Right ventricle myocardium superior (tissue), 1 donor: ENCODE measurements around the gene NDST1. TPM values are rescaled to one million over a fixed set of nuclear protein-coding genes. Genes with fewer than 3 reads are reported as not detected.
"Not testable (repeated sequence)": the region's sequence is repeated elsewhere in the genome, so short reads cannot be mapped to it uniquely, and the experiment has no call there.

Experiments used
- ATAC-seq: fragments of 200-7000 bp; cut with Tn5 transposase; one replicate; pipeline ENCODE4 v1.9.1; 2020; ENCODE audit warnings: mild to moderate bottlenecking; ENCODE audit not compliant: poor library complexity
- DNase-seq: peaks from one replicate; pipeline ENCODE4 v3.0.0-alpha.2; 2020
- intact Hi-C: fragments of 100-400 bp; cut with DNase I; formaldehyde crosslinking; loops from one replicate; pipeline ENCODE4 v1.11.2; 2022
- total RNA-seq: library from RNA; stranded (reverse); fragmentation: NEBNext Ultra II Directional; extraction: Animal tissue kit (Norgen Biotek cat#: 25700); gene quantifications from one replicate; pipeline ENCODE4 v1.2.1, GENCODE V29; 2021
- donor health status: DM: no; HTN: yes; CAD: no; lungs with severe emphysema.

NDST1 gene
- total RNA-seq, 1 donor from 2014 or later, result 50.8 TPM

DNA sequence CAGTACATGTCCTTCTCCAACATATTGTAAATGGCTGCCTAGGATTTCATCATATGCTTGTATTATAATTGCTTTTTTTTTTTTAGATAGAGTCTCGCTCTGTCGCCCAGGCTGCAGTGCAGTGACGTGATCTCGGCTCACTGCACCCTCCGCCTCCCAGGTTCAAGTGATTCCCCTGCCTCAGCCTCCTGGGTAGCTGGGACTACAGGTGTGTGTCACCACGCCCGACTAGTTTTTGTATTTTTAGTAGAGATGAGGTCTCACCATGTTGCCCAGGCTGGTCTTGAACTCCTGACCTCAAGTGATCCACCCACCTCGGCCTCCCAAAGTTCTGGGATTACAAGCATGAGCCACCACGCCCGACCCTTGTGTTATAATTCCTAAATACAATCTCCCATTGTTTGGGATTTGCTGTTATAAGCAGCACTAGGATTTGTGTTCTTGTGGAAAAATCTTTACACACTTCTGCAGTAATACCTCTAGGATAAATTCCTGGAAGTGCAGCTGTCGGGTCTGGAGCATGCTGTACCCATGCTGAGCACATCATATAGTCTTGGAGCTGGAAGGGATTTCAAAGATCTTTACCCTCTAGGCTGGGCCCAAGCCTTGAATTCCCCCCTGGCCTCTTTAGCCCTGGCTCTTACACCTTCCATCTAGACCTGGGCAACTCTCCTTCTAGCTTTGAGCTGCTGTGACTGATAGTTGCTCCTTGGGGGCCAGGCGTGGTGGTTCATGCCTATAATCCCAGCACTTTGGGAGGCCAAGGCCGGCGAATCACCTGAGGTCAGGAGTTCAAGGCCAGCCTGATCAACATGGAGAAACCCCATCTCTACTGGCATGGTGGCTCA lies 11.0 kb downstream of the NDST1 start:
- ATAC-seq, intact Hi-C loops, DNase-seq: not testable (repeated sequence)

DNA sequence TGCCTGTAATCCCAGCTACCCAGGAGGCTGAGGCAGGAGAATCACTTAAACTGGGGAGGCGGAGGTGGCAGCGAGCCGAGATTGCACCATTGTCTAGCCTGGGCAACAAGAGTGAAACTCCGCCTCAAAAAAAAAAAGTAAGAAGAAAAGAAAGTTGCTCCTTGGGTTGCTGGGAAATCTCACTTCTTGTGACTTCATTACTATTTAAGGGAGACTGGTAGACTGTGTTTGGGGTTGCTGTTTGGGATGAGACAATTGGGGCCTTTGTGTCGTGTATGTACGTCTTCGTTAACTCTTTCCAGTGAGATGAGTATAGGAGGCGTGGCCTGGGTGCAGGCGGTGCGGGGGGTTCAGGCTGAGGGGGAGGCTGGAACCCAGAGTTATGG lies 11.6 kb downstream of the NDST1 start:
- ATAC-seq (no peak), DNase-seq (no peak)
- intact Hi-C loops, result no loop called here

DNA sequence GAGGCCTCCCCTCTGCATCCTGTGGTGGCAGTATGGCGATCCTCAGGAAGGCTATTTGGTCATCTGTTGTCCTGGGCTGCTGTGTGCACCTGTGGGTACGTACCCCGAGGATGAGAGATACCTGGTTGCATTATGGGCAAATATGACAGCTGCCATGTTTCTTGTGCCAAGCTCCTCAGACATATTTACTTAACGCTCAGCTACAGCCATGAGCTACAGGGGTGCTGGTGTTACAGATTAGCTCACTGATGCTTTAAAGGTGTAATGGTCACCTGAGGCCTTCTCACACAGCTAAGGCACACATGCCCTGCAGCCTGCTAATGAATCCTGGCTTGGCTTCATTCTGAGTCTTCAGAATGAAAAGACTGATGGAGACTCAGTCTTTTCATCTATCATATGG lies 12.0 kb downstream of the NDST1 start:
- intact Hi-C loops, result loop anchor here (5.0 kb wide), 1 partner anchor 63 kb away; no protein-coding TSS in a partner anchor
- no peak for DNase-seq
- no peak for ATAC-seq

DNA sequence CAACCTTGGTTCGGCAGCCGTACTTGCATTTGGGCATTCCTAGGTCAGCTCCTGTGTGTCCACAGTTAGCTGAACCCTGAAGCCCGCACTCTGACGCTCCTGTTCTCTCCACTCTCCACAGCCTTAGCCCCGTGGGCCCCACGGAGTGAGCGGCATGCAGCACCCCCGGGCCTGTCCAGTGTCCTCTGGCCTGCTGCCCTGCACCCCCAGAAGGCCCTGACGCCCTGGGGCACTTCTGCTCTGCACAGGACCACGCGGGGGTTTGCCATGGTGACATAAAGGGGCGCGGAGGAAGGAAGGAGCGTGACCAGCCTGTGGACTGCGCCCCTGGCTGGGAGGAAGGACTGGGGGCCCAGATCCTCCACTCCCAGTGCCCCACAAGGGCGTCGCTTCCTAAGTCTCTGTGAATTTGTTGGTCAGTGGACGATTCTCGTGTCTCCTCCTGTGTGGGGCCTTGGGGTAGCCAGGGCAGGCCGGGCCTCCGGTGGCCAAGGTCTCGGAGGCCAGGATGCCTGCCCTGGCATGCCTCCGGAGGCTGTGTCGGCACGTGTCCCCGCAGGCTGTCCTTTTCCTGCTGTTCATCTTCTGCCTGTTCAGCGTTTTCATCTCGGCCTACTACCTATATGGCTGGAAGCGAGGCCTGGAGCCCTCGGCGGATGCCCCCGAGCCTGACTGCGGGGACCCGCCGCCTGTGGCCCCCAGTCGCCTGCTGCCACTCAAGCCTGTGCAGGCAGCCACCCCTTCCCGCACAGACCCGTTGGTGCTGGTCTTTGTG lies 13.0 kb downstream of the NDST1 start:
- intact Hi-C loops, result loop anchor here (5.0 kb wide), 1 partner anchor 64 kb away; no protein-coding TSS in a partner anchor
- no peak for DNase-seq

DNA sequence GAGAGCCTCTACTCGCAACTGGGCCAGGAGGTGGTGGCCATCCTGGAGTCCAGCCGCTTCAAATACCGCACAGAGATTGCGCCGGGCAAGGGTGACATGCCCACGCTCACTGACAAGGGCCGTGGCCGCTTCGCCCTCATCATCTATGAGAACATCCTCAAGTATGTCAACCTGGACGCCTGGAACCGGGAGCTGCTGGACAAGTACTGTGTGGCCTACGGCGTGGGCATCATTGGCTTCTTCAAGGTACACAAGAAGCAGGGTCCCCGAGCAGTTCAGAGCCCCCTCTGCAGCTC lies 13.5 kb downstream of the NDST1 start:
- intact Hi-C loops, result loop anchor here (5.0 kb wide), 1 partner anchor 64 kb away; no protein-coding TSS in a partner anchor
- no peak for DNase-seq
- no peak for ATAC-seq

More for the DNA sequence above, 13.0 kb downstream of the NDST1 start:
- no peak for ATAC-seq

DNA sequence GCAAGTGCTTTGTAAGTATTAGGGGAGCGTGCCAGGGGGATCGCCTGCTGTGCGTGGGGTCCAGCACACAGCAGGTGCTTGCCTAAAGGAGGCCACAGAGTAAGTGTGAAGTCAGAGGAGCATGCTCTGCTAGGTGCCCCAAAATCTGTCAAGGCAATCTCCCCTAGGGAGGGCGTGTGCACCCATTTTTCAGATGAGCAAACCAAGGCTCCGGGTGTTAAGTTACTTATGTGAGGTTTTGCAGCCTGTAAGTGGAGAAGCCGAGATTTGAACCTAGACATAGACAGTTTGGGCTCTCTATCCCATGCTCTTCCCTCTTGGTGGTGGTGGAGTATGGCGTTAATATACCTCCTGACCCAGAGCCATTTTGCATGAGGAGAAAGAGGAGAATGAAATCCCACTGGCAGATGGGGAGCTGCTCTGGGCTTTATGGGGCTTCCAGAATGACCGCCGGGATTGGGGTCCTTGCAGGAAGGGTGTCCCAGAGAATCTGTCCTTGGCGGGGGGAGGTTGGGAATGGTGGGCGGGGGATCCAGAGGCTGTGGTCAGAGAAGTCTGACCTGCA lies 14.1 kb downstream of the NDST1 start:
- intact Hi-C loops, result loop anchor here (2.0 to 5.0 kb wide), 2 partner anchors 33 to 65 kb away; no protein-coding TSS in a partner anchor
- no peak for ATAC-seq

DNA sequence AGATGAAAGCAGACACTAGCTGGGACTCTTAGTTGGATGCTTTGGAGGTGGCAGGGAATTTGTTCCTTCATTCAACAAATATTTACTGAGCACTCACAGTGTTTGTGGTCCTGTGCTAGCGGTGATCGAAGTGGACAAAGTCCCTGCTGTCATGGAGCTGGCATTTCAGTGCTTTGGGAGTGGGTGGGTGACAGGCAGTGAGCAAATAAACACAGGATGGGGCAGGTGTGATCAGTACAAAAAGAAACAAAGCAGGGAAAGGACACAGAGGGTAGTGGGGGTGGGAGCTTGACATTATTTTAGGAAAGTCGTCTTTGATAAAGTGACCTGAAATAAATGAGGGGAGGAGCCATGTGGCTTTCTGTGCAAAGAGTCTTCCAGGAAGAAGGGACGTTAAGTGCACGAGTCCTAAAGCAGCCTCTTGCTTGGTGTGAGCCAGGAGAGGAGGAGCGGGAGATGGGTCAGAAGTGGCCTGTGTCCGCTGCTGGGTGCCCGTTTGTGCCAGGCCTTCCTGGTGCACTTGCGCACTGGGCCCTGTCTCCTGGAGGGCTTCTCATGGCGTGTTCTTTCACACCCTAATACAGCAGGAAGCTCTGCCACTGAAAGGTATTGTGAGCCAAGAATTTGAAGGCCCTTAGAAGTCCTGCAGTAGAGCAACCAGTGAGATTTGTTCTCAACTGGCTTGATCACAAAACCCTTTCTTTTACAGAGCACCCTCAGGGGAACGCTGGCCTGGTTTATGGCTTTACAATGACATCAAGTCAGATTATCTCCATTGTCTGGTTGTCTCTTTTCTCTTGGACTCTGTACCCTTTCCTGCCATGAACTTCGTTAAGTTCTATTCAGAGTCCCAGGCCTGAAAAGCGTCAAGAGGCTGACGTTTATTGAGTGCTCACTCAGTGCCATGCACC lies 14.8 kb downstream of the NDST1 start:
- intact Hi-C loops, result loop anchor here (2.0 to 5.0 kb wide), 2 partner anchors 34 to 65 kb away; no protein-coding TSS in a partner anchor
- DNase-seq, result peak; percentile 78
- peak; percentile 86 for ATAC-seq

More for the DNA sequence above, 14.1 kb downstream of the NDST1 start:
- no peak for DNase-seq

DNA sequence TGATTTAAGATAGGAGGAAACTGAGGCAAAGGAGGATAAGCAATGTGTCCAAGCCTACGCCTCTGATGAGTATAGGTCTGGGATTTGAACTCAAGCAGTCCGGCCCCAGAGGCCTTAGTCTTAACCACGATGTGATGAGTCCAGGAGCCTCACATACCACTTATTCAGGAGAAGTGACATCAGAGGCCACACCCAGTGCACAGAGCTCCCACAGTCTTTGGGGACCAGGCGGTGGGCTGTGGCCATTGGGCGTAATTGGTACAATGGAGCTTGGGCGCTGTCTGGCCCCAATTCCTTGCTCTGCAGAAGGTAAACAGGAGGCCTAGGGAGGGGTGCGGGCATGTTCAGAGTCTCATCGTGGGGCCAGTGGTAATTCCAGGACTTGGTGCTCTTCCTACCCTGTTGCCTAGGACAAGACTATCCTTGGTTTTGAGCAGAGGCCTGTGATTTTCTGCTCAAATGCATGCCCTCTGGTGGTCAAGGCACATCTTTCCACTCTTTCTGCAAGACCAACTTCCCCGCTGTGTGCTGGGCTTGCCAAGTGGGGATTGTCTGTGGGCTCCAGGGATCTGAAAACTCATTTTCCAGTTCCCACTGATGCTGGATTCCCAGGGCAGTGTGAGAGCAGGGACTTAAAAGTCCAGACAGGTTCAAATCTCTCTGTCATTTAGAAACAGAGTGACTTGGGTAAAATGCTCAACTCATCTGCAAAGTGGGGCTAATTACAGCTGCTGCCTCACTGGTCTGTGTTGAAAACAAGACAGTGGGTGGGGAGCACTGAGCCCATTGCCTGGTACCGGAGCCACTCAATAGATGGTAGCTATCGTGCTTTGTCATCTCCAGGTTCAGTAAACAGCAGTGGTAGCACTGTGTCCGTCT lies 15.8 kb downstream of the NDST1 start:
- intact Hi-C loops, result loop anchor here (2.0 to 5.0 kb wide), 2 partner anchors 35 to 66 kb away; no protein-coding TSS in a partner anchor
- DNase-seq (no peak), ATAC-seq (peak; percentile 55)

DNA sequence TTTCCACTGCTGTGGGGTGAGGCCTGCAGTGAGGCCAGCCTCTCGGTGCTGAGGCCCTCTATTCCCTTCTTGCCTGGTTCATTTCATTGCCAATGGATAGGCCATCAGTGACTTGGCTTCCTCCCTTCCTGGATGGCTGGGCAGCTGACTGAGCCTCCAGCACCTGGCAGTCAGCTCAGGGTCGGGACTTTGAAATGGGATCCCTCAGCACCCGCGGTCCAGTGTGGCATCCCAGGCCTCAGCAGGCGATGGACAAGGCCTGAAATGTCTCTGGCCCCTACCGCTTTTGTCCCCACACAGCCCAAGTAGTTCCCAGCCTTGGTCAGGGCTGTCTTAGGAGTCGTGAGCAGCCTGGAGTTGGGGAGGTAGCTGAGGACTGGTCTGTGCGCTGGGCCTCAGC lies 17.2 kb downstream of the NDST1 start:
- no peak for DNase-seq
- ATAC-seq, result no peak

DNA sequence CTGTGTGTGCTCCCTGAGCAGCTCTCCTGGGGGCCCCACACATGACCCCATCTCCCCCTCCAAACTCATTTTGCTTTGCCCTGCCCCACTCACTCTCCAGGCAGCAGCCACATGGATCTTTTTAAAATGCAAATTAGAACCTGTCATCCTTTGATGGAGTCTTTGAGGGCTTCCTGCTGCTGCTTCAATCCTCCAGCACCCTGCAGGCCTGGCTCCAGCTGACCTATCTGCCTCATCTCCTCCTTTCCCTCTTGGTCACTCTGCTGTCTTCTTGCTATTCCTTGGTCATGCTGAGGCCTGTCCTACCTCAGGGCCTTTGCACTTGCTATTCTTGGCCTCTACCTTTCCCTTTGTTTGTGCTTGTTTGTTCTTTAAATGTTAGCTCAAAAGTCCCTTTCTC lies 17.9 kb downstream of the NDST1 start:
- DNase-seq (no peak), ATAC-seq (no peak)
- intact Hi-C loops, result no loop called here

More for the DNA sequence above, 17.2 kb downstream of the NDST1 start:
- intact Hi-C loops, result no loop called here

DNA sequence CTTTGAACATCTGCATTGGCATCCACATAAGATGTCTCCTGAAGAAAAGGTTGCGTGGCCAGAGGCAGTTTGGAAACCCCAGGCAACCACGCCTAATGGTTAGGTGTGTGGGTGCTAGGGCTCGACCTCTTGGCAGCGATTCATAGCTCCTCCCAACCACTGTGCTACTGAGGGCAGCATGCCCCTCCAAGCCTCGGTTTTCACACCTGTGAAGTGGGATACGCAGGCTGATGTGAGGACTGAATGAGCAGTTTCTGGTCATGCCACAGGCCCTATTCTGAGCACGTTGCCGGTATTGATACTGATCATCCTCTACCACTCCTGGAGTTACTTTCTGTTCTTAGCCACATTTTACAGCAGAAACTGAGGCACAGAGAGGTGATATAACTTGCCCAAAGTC lies 19.1 kb downstream of the NDST1 start:
- intact Hi-C loops, result no loop called here
- ATAC-seq, result no peak
- DNase-seq, result no peak

DNA sequence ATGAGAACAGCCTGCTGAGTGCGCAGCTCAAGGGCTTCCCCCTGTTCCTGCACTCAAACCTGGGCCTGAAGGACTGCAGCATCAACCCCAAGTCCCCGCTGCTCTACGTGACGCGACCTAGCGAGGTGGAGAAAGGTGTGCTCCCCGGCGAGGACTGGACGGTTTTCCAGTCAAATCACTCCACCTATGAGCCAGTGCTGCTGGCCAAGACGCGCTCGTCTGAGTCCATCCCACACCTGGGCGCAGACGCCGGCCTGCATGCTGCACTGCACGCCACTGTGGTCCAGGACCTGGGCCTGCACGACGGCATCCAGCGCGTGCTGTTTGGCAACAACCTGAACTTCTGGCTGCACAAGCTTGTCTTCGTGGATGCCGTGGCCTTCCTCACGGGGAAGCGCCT lies 19.9 kb downstream of the NDST1 start:
- ATAC-seq, result no peak
- peak; percentile 41 for DNase-seq
- intact Hi-C loops, result no loop called here

DNA sequence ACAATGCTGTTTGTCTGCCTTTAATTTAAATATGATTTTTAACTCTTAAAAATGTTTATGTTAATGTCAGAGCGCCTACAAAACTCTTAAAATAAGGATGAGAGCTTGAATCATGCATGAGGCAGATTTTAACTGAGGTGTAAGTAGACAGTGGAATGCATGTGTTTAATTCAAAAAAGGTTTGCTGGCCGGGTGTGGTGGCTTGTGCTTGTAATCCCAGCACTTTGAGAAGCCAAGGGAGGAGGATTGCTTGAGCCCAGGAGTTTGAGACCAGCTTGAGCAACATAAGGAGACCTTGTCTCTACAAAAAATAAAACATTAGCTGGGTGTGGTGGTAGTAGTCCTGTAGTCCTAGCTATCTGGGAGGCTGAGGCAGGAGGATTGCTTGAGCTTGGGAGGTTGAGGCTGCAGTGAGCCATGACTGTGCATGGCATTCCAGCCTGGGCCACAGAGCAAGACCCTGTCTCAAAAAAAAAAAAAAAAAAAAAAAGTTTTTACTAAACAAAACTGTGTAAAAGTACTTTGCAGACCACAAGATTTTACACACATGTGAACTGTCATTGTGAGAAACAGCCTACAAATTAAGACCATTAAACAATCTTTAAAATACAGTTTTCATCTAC lies 21.1 kb downstream of the NDST1 start:
- intact Hi-C loops, result no loop called here
- ATAC-seq (no peak), DNase-seq (peak; percentile 8)

DNA sequence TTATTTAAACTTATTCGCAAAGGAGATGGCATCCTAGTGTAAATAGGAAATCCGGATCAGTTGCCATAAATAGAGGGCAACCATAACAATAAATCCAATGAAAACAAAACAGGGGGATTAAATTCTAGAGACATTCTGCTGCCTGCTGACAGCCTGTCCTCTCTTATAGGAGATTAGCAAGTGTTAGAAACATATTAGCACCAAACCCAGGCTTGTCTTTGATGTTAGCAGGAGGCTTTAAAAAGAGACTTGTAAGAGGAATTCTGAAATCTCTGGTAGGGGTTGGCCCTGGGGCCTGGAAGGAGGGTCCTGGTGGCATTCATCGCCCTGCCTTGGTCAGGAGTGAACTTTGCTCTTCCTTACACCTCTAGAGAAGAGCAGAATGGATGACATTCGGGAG lies 21.6 kb downstream of the NDST1 start:
- DNase-seq (no peak), ATAC-seq (no peak)
- intact Hi-C loops, result no loop called here

DNA sequence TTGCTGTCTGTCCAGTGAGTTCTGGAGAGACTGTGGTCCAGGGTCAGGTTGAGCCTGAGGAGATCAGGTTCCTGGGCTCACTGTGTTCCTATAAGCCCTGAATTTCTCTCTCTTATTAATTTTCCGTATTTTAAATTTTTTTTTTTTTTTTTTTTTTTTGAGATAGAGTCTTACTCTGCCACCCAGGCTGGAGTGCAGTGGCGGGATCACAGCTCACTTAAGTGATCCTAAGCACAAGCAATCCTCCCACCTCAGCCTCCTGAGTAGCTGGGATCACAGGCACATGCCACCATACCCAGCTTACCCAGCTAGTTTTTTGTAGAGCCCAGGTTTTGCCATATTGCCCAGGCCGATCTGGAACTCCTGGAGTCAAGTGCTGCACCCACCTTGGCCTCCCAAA lies 22.5 kb downstream of the NDST1 start:
- intact Hi-C loops, result no loop called here
- peak; percentile 20 for DNase-seq
- ATAC-seq, result no peak

DNA sequence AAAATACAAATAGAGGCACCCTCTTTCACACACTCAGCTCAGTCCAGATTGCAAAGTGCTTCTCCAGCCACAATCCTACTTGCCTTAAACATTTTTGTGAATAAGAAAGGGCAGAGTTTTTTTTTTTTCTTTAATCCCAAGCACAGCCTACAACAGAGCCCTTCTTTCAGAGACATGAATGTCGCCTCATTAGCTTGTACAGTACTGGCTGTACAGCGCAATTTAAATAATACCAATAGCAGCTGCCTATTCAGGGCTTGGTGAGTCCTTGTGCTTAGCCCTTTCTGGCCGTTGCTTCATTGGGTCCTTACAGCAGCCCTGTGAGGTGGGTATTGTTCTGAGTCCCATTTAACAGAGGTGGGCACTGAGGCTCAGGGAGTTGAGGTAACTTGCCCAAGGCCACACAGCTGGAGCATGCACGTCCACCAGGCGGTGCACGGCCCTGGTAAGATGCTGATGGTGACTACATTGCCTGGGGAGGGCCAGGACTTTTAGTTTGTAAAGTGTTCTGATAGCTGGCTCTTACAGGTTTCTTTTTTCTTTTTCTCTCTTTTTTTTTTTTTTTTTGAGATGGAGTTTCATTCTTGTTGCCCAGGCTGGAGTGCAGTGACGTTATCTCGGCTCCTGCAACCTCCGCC lies 23.1 kb downstream of the NDST1 start:
- intact Hi-C loops, result no loop called here
- no peak for ATAC-seq

DNA sequence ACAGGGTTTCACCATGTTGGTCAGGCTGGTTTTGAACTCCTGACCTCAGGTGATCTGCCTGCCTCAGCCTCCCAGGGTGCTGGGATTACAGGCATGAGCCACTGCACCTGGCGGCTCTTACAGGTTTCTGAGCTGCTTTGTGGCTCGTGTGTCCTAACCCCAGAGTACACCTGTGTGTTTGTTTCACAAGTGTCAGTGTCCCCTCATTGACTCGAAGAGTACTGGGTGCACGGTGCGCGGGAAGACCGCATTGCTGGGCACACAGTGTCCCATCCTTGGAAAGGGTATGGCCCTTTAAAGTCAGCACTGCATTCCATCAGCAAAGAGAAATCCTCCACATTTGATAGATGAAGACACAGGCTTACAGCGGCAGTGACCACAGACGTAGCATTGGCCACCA lies 23.8 kb downstream of the NDST1 start:
- intact Hi-C loops, result no loop called here
- DNase-seq (peak; percentile 17), ATAC-seq (no peak)

More for the DNA sequence above, 23.1 kb downstream of the NDST1 start:
- peak; percentile 13 for DNase-seq
